ENCODE measurements around the gene SETSIP.
"Not testable (repeated sequence)": the region's sequence is repeated elsewhere in the genome, so short reads cannot be mapped to it uniquely, and the experiment has no call there.

The SETSIP gene

DNA sequence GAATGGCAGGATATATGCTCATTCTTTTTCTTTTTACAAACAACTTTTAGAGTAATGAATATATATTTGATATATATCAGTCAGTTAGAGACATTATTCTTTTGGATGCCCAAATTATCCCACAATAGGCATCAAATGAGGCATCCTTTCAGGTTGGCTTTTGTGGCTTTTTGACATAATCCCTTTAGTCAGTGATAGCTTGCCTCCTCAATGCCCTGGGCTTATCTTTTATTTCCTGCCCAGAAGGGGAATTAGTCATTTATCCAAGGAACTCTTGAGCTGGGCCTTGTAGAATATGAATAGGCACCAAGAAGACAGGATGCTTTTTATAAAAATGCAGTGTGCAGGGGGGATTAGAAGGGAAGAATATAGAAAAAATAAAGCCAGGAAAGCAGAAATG, 23.3 kb downstream of the SETSIP start:
- DNase-seq (ENCODE audit: low spot score), result no peak

DNA sequence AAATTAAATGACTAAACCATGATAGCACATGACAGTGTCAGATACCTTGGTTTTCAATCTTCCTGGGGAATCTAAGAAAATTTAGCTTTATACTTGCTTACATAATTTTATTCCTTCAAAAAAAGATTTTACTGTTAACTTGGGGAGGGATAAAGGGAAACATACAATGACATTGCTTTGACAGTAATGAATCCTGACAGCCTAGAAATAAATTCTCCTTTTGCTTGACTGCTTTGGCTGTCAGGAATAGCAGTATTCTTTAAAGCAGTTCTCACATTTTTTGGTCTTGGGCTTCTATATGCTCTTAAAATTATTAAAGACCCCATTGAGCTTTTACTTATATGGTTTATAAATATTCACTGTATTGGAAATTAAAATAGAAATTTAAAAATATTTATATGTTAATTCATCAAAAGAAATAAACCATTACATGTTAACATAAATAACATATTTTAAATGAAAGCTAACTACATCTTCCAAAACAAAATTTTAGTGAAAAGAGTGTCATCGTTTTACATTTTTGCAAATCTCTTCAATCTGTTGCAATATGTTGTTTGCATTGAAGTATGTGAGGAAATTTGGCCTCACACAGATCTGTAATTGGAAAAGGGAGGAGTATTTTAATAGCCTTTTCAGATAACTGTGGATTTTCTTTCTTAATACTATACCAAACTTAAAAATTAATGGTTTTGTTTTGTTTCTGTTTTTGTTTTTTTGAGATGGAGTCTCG, 29.3 kb downstream of the SETSIP start:
- DNase-seq (ENCODE audit: low spot score), result no peak

GRCh38 chr1:92043621-92044020, 31.6 kb downstream of the SETSIP start:
- no peak for DNase-seq (ENCODE audit: low spot score)

- no peak for DNase-seq (ENCODE audit: low spot score)
These were observed 34.2 kb downstream of the SETSIP start for GRCh38 chr1:92040971-92041370.

- no peak for DNase-seq (ENCODE audit: low spot score)
These were observed 36.4 kb downstream of the SETSIP start for GRCh38 chr1:92038695-92039346.

DNA sequence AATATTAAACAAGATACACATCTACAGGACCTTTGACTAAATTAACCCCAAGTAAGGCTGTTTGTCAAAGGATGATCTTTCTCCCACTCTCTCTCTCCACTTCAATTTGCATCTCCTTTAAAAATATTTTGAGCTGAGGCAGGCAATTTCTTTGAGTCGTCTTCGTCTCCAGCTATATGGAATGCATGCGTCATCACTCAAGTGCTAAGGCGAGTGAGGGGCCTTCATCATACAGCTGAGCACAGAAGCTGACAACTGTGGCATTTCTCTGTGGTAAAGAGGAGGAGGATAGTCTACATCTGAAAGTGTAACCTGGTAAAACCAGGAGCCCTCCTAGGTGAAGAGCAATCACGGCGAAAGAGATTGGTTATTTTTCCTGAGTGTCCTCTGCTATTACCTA, 37.8 kb downstream of the SETSIP start:
- DNase-seq (ENCODE audit: low spot score), result no peak

GRCh38 chr1:92031281-92032110, 43.7 kb downstream of the SETSIP start:
- no peak for DNase-seq (ENCODE audit: low spot score)

- no peak for DNase-seq (ENCODE audit: low spot score)
These were observed 44.5 kb downstream of the SETSIP start for GRCh38 chr1:92030656-92031107.

DNA sequence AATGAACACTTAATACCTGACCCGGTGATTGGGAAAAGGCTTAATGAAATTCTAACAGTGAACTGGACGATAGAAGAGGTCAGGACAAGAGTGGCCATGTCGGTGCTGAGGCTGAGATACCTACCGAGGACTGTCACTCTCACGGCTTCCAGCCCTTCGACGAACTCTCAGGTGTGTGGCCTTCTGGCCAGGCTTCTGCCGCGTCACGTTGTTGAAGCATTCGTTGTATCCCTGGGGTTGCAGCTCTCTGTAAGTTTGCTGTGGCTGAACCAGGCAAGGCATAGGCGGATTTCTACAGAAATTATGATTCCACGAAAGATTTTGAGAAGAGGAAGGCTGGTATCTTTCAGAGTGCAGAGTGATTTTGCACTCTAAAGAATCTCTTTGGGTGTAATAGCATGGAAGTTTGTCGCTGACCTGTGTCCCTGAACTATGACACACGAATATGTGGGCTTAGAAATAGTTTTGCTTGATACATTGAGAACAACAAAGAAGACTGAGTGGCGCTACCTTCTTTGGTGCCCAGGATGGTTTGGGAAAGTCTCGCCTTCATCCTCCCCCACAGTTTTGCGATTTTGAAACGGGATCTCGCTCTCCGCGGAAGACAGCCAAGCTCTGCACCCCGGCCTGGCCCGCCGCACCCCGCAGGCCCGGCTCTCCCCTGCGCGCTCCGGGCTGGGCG, 45.8 kb downstream of the SETSIP start:
- DNase-seq (ENCODE audit: low spot score), result no peak

DNA sequence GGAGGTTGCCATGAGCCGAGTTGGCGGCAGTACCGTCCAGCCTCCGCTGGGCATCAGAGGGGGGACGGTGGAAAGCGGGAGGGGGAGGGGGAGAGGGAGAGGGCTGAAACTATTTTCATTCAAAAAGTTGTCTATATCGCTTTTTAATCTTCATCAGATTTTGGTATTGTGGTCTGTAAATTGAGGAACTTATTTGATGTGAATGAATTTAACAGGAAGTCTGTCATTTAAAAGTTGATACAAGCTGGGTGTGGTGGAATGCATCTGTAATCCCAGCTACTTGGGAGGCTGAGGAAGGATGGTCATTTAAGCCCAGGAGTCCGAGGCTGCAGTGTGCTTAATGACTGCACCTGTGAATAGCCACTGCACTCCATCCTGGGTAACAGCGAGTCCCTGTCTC, 48.4 kb downstream of the SETSIP start:
- DNase-seq (ENCODE audit: low spot score), result no peak

- not testable (repeated sequence) for DNase-seq (ENCODE audit: low spot score)
These were observed 49.2 kb downstream of the SETSIP start for GRCh38 chr1:92026042-92026441.
